Activated CD8-positive, alpha-beta memory T cell treated with anti-CD3 and anti-CD28 coated beads for 4 hours (primary cell): ENCODE data around the gene OLIG3.

Experiments
- DNase-seq, 2 donors: peaks; one replicate each; pipeline ENCODE4 v3.0.0-alpha.2; 2020; ENCODE audit warnings: low read depth in 2 of 2

OLIG3 gene

DNA sequence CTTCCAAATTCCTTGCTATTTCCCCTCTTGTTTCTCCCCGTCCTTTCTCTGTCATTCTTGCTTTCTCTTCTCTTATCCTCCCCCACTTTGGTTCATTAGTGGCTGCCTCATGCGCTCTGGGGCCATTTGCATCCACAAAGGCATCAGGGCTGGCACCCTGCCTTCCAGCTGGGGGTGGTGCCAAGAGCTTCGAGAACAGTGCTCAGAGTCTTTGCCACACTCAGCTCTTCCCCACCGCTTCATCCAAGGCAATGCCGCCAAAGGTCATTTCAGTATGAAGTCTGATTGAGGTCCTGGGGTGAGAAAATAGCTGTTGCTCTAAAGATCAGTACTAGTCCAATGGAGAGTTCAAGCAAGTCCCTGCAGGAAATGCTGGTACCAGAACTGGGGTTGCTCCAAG, 22.7 kb downstream of the OLIG3 start:
- DNase-seq: no peak

DNA sequence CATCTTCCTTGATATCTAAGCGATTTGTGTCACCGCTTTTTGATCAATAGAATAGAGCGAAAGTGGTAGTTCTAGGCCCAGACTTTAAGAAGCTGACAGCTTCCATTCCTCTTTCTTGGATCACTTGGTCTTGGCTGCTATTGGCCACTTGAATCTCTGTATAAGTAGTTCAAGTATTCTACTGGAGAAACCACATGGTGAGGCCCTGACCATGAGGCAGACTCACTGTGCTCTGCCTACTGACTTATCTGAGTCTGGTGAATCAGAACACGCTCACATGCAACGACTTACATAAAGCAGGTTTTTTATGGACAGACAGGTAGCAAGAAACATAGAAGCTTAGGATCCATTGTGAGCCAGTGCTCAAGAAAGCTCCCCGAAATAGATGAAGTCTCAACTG, 27.0 kb downstream of the OLIG3 start:
- no peak for DNase-seq

DNA sequence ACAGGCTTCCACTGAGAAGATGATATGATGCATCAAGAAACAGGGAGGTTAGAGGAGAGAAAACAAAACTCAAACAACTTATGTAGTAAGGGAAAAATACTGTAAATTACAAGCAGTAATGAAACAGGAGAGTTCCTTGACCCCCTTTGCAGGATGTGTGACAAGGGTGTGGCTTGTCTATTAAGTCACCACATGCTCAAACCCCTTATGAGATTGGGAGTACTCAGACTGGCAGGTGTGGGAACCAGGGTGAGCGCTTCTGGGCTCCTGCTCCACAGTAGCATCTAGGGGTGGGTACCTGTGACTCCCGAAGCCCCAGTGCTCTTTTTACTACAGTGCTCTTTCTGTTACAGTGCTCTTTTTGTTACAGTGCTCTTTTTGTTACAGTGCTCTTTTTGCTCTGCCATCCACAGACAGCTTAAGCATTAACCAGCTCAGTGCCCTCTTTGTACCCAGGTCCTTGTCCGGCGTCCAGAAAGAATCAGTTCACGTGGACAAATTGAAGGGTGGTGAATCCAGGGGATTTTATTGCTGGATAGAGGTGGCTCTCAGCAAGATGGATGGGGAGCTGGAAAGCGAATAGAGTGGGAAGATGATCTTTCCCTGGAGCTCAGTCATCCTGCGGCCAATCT, 28.7 kb downstream of the OLIG3 start:
- DNase-seq: no peak

DNA sequence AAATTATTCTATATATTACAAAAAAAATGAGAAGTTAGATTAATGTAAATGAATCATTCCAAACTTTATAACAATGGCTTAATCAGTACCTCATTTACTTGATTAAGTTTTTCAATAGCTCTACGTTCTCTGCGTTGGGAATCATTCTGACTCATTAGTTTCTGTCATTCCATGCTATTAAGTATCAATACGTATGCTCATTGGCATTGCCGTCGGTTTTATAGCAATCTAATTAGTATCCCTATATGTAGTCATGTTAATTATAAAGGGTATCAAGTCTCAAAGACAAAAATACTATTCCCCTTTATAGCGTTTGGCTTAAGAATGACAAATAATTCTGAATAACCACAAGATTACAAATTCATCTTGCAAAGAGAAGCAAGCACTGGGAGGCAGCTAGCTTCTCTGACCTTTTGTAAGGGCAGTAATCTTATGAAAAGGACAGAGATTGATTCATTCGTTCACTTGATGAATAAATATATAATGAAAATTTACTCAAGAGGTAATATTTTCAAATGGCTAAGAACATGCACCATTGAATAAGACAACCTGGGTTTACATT, 41.8 kb downstream of the OLIG3 start:
- no peak for DNase-seq

DNA sequence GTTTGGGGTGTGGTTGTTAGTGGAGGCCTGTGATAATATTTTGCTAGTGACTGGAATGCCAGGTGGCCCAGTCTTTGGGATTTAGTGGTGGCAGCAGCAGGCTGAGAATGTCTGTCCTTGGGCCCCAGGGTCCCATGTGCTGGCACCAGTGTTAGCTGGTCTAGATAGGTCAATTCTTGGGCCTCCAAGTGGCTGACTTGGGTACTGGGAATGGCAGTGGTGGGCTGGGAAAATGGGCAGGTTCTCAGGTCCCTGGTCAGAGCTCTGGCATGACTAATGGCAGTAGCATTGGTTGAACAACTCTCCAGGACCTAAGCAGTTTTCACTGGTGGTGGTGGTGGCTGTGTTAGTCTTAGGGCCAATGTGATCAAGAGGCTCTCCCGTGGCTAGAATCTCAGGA, 50.3 kb downstream of the OLIG3 start:
- no peak for DNase-seq
